ENCODE data around the gene CCDC149.
A peak's percentile ranks its signal among the peaks of the same experiment; 100 is the strongest.

Gene CCDC149

DNA sequence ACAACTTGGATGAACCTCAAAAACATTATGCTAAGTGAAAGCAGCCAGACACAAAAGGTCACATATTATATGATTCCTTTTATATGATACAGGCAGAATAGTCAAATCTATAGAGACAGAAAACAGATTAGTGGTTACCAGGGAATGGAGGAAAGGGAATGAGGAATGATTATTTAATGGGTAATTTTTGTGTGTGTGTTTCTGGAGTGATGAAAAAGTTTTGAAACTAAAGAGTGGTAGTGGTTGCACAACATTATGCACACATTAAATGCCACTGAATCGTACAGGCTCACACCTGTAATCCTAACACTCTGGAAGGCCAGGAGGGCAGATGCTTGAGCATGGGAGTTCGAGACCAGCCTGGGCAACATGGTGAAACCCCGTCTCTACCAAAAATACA lies 137.1 kb downstream of the CCDC149 start:
- no peak overlapping the region for H3K4me3 ChIP-seq (ENCODE audit: low read depth, low read length)
- DNase-seq (ENCODE audit: low read depth, low spot score): no peak
- TF ChIP-seq, protein P1, sequence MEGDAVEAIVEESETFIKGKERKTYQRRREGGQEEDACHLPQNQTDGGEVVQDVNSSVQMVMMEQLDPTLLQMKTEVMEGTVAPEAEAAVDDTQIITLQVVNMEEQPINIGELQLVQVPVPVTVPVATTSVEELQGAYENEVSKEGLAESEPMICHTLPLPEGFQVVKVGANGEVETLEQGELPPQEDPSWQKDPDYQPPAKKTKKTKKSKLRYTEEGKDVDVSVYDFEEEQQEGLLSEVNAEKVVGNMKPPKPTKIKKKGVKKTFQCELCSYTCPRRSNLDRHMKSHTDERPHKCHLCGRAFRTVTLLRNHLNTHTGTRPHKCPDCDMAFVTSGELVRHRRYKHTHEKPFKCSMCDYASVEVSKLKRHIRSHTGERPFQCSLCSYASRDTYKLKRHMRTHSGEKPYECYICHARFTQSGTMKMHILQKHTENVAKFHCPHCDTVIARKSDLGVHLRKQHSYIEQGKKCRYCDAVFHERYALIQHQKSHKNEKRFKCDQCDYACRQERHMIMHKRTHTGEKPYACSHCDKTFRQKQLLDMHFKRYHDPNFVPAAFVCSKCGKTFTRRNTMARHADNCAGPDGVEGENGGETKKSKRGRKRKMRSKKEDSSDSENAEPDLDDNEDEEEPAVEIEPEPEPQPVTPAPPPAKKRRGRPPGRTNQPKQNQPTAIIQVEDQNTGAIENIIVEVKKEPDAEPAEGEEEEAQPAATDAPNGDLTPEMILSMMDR (IDR thresholded peaks at IDR 0.05; ENCODE audit: low read depth, low read length): no peak
- in situ Hi-C loops (cut with HindIII; ENCODE audit: low sequenced_read_pairs): no loop called here

DNA sequence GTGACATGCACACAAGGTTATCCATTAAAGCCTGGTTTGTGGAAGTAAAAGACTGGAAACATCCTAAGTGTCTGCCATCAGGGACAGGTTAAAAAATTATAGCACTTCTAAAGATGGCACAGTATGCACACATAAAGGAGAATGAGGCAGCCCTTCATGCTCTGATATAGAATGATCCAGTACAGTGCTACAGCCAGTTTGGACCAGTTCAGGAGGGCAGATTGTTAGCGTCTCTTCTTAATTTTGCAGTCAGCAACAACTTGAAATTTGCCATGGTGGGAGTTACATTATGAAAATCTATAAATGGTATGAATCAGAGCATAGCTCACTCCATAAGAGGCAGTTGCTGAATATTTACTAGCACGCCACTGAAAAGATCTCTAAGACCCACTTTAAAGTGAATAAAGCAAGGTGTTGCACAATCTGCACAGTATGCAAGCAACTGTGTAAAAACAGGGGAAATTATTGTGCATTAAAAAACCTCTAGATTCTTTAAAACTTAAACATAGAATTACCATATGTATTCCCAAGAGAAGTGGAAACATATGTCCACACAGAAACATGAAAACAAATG lies 137.7 kb downstream of the CCDC149 start:
- DNase-seq (ENCODE audit: low read depth, low spot score): no peak
- in situ Hi-C loops (cut with HindIII; ENCODE audit: low sequenced_read_pairs): no loop called here
- TF ChIP-seq, protein P1 (IDR thresholded peaks at IDR 0.05; ENCODE audit: low read depth, low read length): no peak
- no peak overlapping the region for H3K4me3 ChIP-seq (ENCODE audit: low read depth, low read length)

DNA sequence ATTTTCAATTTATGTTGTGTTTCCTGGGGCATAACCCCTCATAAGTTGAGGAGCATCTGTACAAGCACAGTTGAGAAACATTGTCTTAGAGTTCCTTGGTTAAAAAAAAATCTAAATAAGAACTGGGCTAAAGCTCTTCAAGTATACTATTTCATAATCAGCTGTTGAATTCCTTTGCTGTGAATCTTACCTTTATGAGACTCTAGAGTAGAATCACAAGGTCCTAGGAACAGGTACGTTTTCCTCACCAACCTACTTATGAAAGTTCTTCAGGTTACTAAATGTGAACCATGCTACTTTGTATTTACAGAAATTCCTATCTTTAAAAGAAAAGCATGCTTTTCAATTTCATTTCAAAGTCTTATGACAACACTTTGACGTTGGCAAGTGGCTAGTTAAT lies 138.4 kb downstream of the CCDC149 start:
- DNase-seq (ENCODE audit: low read depth, low spot score): no peak
- in situ Hi-C loops (cut with HindIII; ENCODE audit: low sequenced_read_pairs): no loop called here
- no peak overlapping the region for H3K4me3 ChIP-seq (ENCODE audit: low read depth, low read length)
- TF ChIP-seq, protein P1 (IDR thresholded peaks at IDR 0.05; ENCODE audit: low read depth, low read length): no peak

DNA sequence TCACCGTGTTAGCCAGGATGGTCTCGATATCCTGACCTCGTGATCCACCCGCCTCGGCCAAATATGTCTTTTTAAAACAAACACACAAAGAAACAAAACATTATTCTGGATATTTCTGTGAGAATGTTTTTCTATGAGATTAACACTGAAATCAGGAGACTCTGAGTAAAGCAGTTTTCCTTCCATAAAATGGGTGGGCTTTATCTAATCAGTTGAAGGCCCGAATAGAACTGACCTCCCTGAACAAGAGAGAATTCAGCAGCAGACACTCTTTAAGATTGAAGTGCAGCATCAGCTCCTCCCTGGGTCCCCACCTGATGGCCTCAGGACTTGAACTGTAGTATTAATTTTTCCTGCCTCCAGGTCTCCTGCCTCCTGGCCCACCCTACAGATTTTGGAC lies 139.9 kb downstream of the CCDC149 start:
- TF ChIP-seq, protein P1 (IDR thresholded peaks at IDR 0.05; ENCODE audit: low read depth, low read length): no peak
- no peak for DNase-seq (ENCODE audit: low read depth, low spot score)
- in situ Hi-C loops (cut with HindIII; ENCODE audit: low sequenced_read_pairs): no loop called here
- no peak overlapping the region for H3K4me3 ChIP-seq (ENCODE audit: low read depth, low read length)

DNA sequence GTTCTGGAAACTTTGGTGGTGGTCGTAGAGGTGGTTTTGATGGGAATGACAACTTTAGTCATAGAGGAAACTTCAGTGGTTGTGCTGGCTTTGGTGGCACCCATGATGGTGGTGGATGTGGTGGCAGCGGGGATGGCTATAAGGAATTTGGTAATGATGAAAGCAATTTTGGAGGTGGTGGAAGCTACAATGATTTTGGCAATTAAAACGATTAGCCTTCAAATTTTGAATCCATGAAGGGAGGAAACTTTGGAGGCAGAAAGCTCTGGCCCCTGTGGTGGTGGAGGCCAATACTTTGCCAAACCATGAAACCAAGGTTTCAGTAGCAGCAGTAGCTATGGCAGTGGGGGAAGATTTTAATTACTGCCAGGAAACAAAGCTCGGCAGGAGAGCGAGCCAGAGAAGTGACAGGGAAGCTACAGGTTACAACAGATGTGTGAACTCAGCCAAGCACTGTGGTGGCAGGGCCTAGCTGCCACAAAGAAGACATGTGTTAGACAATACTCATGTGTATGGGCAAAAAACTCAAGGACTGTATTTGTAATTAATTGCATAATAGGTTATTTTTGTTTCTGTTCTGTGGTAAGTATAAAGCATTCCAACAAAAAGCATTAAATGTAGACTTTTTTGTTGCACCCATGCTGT lies 140.7 kb downstream of the CCDC149 start:
- TF ChIP-seq, protein P1 (IDR thresholded peaks at IDR 0.05; ENCODE audit: low read depth, low read length): no peak
- DNase-seq (ENCODE audit: low read depth, low spot score): no peak
- H3K4me3 ChIP-seq (ENCODE audit: low read depth, low read length): no peak overlapping the region
- in situ Hi-C loops (cut with HindIII; ENCODE audit: low sequenced_read_pairs): no loop called here

DNA sequence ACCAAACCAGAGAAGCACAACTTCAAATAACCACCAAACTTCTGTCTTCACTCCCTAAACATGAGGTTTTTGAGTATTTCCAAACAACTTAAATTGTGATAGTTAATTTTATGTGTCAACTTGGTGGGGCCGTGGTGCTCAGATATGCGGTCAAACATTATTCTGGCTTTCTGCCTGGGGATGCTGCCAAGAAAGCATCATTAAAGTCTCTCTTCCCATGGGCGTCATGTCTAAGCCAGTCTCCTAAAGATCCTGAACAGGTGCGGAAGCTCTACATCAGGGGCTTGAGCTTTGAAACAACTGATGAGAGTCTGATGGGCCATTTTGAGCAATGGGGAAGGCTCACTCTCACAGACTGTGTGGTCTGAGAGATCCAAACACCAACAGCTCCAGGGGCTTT lies 141.6 kb downstream of the CCDC149 start:
- TF ChIP-seq, protein P1 (IDR thresholded peaks at IDR 0.05; ENCODE audit: low read depth, low read length): no peak
- peak; percentile 46 for DNase-seq (ENCODE audit: low read depth, low spot score)
- H3K4me3 ChIP-seq (ENCODE audit: low read depth, low read length): no peak overlapping the region
- in situ Hi-C loops (cut with HindIII; ENCODE audit: low sequenced_read_pairs): no loop called here
